GM12873 (cell line): Measurements from ENCODE around the gene ARHGAP6.

Source experiments
- TF ChIP-seq, protein P1 (sequence below): IDR thresholded peaks from 2 replicates; pipeline ENCODE4 v1.5.1; 2012; ENCODE audit warnings: low read depth, mild to moderate bottlenecking, moderate library complexity, low read length, control low read depth; ENCODE audit not compliant: insufficient read depth; ENCODE audit errors: missing control alignments

ARHGAP6 gene

DNA sequence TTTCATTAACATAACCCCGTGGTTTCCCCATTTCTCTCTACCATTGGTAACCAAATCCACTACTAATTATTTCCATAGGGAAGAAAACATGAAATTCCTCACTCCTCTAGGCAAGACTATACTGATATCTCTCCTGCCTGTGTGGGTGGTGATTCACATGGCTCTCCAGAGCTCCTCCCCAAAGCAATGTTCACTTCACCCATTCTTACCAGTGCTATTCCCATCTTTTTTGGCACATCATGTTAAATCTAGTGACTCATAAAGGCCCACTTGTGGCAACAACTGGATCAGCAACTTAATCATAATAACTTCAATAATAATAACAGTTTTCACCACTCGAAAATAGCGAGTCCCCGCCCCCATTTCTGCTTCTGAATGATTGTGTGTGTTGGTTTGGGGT lies 560.6 kb downstream of the ARHGAP6 start:
- TF ChIP-seq, protein P1, sequence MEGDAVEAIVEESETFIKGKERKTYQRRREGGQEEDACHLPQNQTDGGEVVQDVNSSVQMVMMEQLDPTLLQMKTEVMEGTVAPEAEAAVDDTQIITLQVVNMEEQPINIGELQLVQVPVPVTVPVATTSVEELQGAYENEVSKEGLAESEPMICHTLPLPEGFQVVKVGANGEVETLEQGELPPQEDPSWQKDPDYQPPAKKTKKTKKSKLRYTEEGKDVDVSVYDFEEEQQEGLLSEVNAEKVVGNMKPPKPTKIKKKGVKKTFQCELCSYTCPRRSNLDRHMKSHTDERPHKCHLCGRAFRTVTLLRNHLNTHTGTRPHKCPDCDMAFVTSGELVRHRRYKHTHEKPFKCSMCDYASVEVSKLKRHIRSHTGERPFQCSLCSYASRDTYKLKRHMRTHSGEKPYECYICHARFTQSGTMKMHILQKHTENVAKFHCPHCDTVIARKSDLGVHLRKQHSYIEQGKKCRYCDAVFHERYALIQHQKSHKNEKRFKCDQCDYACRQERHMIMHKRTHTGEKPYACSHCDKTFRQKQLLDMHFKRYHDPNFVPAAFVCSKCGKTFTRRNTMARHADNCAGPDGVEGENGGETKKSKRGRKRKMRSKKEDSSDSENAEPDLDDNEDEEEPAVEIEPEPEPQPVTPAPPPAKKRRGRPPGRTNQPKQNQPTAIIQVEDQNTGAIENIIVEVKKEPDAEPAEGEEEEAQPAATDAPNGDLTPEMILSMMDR, result no peak

DNA sequence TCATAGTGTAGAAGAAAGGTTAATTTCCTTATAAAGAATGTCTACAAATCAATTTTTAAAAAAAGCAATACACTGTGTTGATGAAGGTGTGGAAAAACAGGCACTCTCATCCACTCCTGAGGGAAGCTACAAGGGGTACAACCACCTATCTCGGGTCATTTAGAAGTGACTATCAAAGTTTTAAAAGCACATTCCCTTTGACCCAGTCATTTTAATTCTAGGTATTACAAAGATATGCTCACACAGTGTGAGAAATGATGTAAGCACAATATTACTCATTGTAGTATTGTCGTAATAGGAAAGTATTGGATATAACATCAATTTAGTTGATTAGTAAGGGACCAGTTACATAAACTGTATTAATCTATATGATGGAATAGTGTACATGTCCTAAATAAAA lies 562.0 kb downstream of the ARHGAP6 start:
- TF ChIP-seq, protein P1, result no peak

DNA sequence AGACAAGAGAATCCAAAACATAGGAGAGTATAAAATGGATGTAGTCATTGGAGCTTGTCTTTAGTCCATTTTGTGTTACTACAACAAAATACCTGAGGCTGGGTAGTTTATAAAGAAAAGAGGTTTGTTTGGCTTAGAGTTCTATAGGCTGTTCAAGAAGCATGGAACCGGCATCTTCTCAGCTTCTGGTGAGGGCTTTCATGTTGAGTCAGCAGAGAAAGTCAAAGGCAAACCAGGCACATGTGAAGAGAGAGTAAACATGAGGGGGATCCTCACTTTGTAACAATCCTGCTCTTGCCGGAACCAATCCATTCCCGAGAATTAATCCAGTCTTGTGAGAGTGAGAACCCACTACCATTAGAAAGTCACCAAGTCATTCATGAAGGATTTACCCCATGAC lies 562.7 kb downstream of the ARHGAP6 start:
- TF ChIP-seq, protein P1, result no peak

DNA sequence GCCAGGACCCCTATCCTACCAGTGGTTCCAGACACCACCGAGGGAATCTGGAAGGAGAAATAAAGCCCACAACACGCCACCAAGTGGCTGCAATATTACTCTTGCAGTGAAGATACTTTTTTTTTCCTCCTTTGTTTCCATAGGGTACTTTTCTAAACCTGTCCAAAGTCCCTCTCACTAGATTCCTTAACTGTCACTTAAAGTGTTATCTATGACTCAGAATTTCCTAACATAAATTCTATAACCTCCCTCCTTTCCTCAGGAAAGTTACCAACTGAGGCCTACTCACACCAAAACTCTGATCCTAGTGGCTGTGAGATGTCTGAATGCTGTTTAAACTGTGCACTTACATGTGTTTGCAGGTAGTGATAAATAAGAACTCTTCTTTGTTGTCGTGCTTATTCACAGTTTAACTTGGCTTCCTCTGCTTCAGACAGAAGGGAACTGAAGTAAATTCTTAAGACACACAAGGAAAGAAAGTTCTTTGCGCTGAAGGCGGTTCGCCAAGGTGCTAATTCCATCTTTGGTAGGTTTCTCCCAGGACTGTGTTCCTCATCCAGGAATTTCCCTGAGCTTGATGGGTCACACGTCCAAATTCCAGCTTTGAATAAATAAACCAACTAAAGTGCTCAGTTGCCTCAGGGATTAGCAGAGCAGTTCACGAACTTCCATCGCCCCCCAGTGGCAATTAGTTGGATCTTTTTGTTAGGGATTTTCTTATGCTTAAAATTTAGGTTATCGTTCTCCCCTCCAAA lies 565.3 kb downstream of the ARHGAP6 start:
- TF ChIP-seq, protein P1, result peak; percentile 42

DNA sequence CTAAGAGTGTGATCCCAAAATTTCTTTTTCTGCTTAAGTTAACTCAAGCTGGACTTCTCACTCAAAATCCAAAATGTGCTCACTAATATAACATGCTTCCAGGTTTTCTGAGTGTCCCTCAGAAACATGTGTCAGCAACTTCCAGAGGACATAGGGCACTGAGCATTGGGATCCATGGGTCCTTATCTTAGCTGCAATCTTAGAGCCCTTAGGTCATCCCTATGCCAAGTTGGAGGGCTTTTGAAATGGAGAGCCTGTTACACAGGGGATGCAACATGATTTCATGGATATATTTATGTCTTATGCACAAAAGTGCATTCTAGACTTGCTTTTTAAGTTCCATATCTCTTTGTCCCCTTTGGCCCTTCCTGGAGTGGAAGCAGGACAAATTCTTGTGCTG lies 566.3 kb downstream of the ARHGAP6 start:
- TF ChIP-seq, protein P1, result no peak

DNA sequence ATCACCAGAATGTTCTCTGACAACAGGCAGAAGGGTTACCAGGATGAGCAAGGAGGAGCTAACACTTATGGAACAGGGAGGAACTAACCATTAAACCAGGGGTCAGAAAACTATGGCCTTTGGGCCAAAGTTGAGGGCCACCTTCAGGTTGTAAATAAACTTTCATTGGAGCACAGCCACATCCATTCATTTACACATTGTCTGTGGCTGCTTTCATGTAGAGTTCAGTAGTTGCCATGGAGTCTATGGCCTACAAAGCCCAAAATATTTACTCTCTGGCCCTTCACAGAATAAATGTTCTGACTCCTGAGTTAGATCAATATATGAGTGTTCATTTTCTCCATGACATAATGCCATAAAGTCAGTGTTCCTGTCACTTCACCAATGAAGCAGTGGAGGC lies 567.8 kb downstream of the ARHGAP6 start:
- TF ChIP-seq, protein P1, result no peak

DNA sequence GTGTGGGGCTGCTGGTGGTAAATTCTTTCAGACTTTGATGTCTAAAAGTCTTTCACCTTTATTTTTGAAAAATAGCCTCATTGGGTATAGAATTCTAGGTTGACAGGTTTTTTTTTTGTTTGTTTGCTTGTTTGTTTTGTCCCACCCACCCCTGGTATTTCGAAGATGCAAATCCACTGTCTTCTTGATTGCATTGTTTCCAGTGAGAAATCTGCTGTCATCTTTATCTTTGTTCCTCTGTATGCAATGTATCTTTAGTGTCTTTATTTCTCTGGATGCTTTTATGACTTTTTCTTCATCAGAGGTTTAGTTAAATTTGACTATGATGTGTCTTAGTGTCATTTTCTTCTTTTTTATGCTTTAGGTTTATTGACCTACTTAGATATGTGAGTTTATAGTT lies 575.9 kb downstream of the ARHGAP6 start:
- TF ChIP-seq, protein P1, result no peak
